Naive thymus-derived CD4-positive, alpha-beta T cell (primary cell): ENCODE measurements around the gene NXN. TPM values are rescaled to one million over a fixed set of nuclear protein-coding genes. Genes with fewer than 3 reads are reported as not detected.
"Not testable (repeated sequence)": the region's sequence is repeated elsewhere in the genome, so short reads cannot be mapped to it uniquely, and the experiment has no call there.

ENCODE experiments used
- ATAC-seq: fragments of 150-1000 bp; cut with Tn5 transposase; 2 replicates; pipeline ENCODE4 v1.10.0; 2021; ENCODE audit warnings: mild to moderate bottlenecking, moderate library complexity
- CTCF ChIA-PET: fragments of 350-600 bp; sonication (Branson Sonifier 250); formaldehyde crosslinking; loops from one replicate; lab custom pipeline; 2021; ENCODE audit warnings: antibody characterized with exemption; lab: Charles Lee
- POLR2A ChIA-PET: fragments of 350-600 bp; sonication (Branson Sonifier 250); formaldehyde crosslinking; loops from one replicate; lab custom pipeline; 2021; ENCODE audit warnings: antibody characterized with exemption, inconsistent platforms; lab: Charles Lee
- DNase-seq, 9 donors: peaks; one replicate each; pipeline versions ENCODE4 v3.0.0 to v3.0.0-alpha.2; 2020 to 2022; ENCODE audit warnings: mixed read lengths in 1 of 9
- H3K27ac ChIP-seq: one replicate; pipeline ENCODE4 v1.7.0; 2013; ENCODE audit warnings: mild to moderate bottlenecking, low read depth, low read length, moderate library complexity
- H3K27me3 ChIP-seq, 2 donors: one replicate each; pipeline ENCODE4 v1.7.0; 2013; ENCODE audit warnings: low read length in 2 of 2, mild to moderate bottlenecking in 2 of 2, moderate library complexity in 2 of 2; ENCODE audit not compliant: control insufficient read depth in 2 of 2, insufficient read depth in 2 of 2
- H3K36me3 ChIP-seq, 3 experiments: 1 replicate in 2 of 3; 2 replicates in 1 of 3; pipeline ENCODE4 v1.7.0; 2013; ENCODE audit warnings: low read length in 3 of 3, mild to moderate bottlenecking in 3 of 3, moderate library complexity in 1 of 3; ENCODE audit not compliant: insufficient read depth in 3 of 3, control insufficient read depth in 2 of 3
- H3K4me1 ChIP-seq, 2 donors: one replicate each; pipeline ENCODE4 v1.7.0; 2013; ENCODE audit warnings: low read length in 2 of 2, mild to moderate bottlenecking in 2 of 2, moderate library complexity in 1 of 2; ENCODE audit not compliant: control insufficient read depth in 2 of 2, insufficient read depth in 2 of 2
- H3K4me3 ChIP-seq: 2 replicates; pipeline ENCODE4 v1.7.0; 2013; ENCODE audit warnings: mild to moderate bottlenecking, low read length
- H3K9me3 ChIP-seq, 3 experiments: 1 replicate in 2 of 3; 2 replicates in 1 of 3; pipeline ENCODE4 v1.7.0; 2013; ENCODE audit warnings: low read length in 3 of 3; ENCODE audit not compliant: control insufficient read depth in 2 of 3
- H3K27ac Mint-ChIP-seq, 9 donors: one replicate each; pipeline ENCODE4 v1.8.0; 2020 to 2022; ENCODE audit warnings: mixed read lengths in 9 of 9, mild to moderate bottlenecking in 8 of 9, moderate library complexity in 5 of 9, inconsistent platforms in 2 of 9
- H3K27me3 Mint-ChIP-seq, 5 donors: one replicate each; pipeline ENCODE4 v1.8.0; 2021 to 2022; ENCODE audit warnings: mixed read lengths in 5 of 5, mild to moderate bottlenecking in 1 of 5
- H3K36me3 Mint-ChIP-seq, 5 donors: one replicate each; pipeline ENCODE4 v1.8.0; 2020 to 2022; ENCODE audit warnings: mixed read lengths in 5 of 5, mild to moderate bottlenecking in 3 of 5, inconsistent platforms in 1 of 5
- H3K4me1 Mint-ChIP-seq, 7 donors: one replicate each; pipeline ENCODE4 v1.8.0; 2020 to 2022; ENCODE audit warnings: mixed read lengths in 7 of 7, mild to moderate bottlenecking in 3 of 7, inconsistent platforms in 1 of 7
- H3K4me3 Mint-ChIP-seq, 10 donors: one replicate each; pipeline ENCODE4 v1.8.0; 2020 to 2022; ENCODE audit warnings: mild to moderate bottlenecking in 10 of 10, mixed read lengths in 10 of 10, moderate library complexity in 6 of 10, inconsistent platforms in 2 of 10
- H3K9me3 Mint-ChIP-seq, 11 donors: one replicate each; pipeline ENCODE4 v1.8.0; 2020 to 2022; ENCODE audit warnings: mixed read lengths in 11 of 11, mild to moderate bottlenecking in 4 of 11, inconsistent platforms in 1 of 11, moderate library complexity in 1 of 11
- intact Hi-C, 2 donors: fragments of 100-400 bp; cut with micrococcal nuclease; formaldehyde crosslinking; loops; one replicate each; pipeline ENCODE4 v1.15.1; 2023
- polyA plus RNA-seq, 2 donors: library from polyadenylated mRNA; unstranded; fragments of 300-500 nt; fragmentation: Illumina TruSeq; gene quantifications; one replicate each; pipeline ENCODE4 v1.2.3, GENCODE V29; 2021
- total RNA-seq, 6 experiments: library from RNA in 5 of 6; stranded (reverse) in 5 of 6; gene quantifications; 1 replicate in 5 of 6; 2 replicates in 1 of 6; pipeline ENCODE4 v1.2.3 and lab custom pipeline; 2021 to 2026

Gene NXN
- total and polyA plus RNA-seq, 7 experiments from 2014 or later: 0.10 to 0.84 (median 0.30) TPM; not detected in 2

- H3K27ac ChIP-seq: no peak overlapping the region
Measured at GRCh38 chr17:927611-928461, 51.7 kb downstream of the NXN start.

GRCh38 chr17:925817-926216 lies 53.8 kb downstream of the NXN start:
- DNase-seq: no peak
- ChIA-PET POLR2A (no interaction called here), CTCF (no interaction called here)
- H3K36me3 ChIP-seq: no peaks in the 10 kb centered on the region
- H3K27ac ChIP-seq: no peak overlapping the region
- peaks cover 0 to 3% (median 0%) of the 10 kb centered on the region in 11 donors for H3K9me3 Mint-ChIP-seq
- H3K4me1 ChIP-seq: no peaks in the 10 kb centered on the region
- intact Hi-C loops: no loop called here
- H3K36me3 Mint-ChIP-seq: no peaks in the 10 kb centered on the region
- H3K4me1 Mint-ChIP-seq: no peaks in the 10 kb centered on the region
- no peaks in the 10 kb centered on the region for H3K27me3 ChIP-seq
- H3K4me3 Mint-ChIP-seq: no peak overlapping the region
- H3K27ac Mint-ChIP-seq: no peak overlapping the region
- no peak for ATAC-seq
- H3K27me3 Mint-ChIP-seq: peaks cover 0 to 43% (median 9%) of the 10 kb centered on the region in 5 donors
- no peaks in the 10 kb centered on the region for H3K9me3 ChIP-seq
- no peak overlapping the region for H3K4me3 ChIP-seq

More at GRCh38 chr17:927611-928461, 51.7 kb downstream of the NXN start:
- no peak overlapping the region for H3K4me3 Mint-ChIP-seq
- H3K9me3 Mint-ChIP-seq: peaks cover 0 to 3% (median 0%) of the 10 kb centered on the region in 11 donors
- intact Hi-C loops: no loop called here
- Histone ChIP-seq H3K4me1 (no peaks in the 10 kb centered on the region), H3K9me3 (no peaks in the 10 kb centered on the region), H3K36me3 (no peaks in the 10 kb centered on the region), H3K4me3 (no peak overlapping the region), H3K27me3 (no peaks in the 10 kb centered on the region)
- ChIA-PET CTCF (no interaction called here), POLR2A (no interaction called here)
- H3K4me1 Mint-ChIP-seq: no peaks in the 10 kb centered on the region
- H3K27me3 Mint-ChIP-seq: peaks cover 0 to 32% (median 9%) of the 10 kb centered on the region in 5 donors
- no peak for DNase-seq
- ATAC-seq: no peak
- no peak overlapping the region for H3K27ac Mint-ChIP-seq
- no peaks in the 10 kb centered on the region for H3K36me3 Mint-ChIP-seq

GRCh38 chr17:924711-925475 lies 54.7 kb downstream of the NXN start:
- ChIA-PET POLR2A (no interaction called here), CTCF (no interaction called here)
- no peaks in the 10 kb centered on the region for H3K9me3 ChIP-seq
- Mint-ChIP-seq H3K27me3 (peaks cover 0 to 46% (median 9%) of the 10 kb centered on the region in 5 donors), H3K27ac (no peak overlapping the region), H3K4me1 (no peaks in the 10 kb centered on the region), H3K9me3 (peaks cover 0 to 3% (median 0%) of the 10 kb centered on the region in 11 donors), H3K4me3 (no peak overlapping the region), H3K36me3 (no peaks in the 10 kb centered on the region)
- no peaks in the 10 kb centered on the region for H3K4me1 ChIP-seq
- H3K27me3 ChIP-seq: no peaks in the 10 kb centered on the region
- H3K36me3 ChIP-seq: no peaks in the 10 kb centered on the region
- H3K27ac ChIP-seq: no peak overlapping the region
- intact Hi-C loops: no loop called here
- DNase-seq (no peak), ATAC-seq (no peak)
- no peak overlapping the region for H3K4me3 ChIP-seq

- peaks cover 0 to 46% (median 9%) of the 10 kb centered on the region in 5 donors for H3K27me3 Mint-ChIP-seq
- not testable (repeated sequence) for H3K4me3 ChIP-seq
Measured at GRCh38 chr17:924306-924705, 55.3 kb downstream of the NXN start.

GRCh38 chr17:923633-924032 lies 55.9 kb downstream of the NXN start:
- ChIA-PET POLR2A (no interaction called here), CTCF (no interaction called here)
- peaks cover 0 to 46% (median 9%) of the 10 kb centered on the region in 5 donors for H3K27me3 Mint-ChIP-seq
- Histone ChIP-seq H3K27ac (no peak overlapping the region), H3K36me3 (no peaks in the 10 kb centered on the region), H3K27me3 (no peaks in the 10 kb centered on the region), H3K9me3 (no peaks in the 10 kb centered on the region), H3K4me3 (no peak overlapping the region), H3K4me1 (no peaks in the 10 kb centered on the region)
- no peaks in the 10 kb centered on the region for H3K4me1 Mint-ChIP-seq
- H3K9me3 Mint-ChIP-seq: peaks cover 0 to 3% (median 0%) of the 10 kb centered on the region in 11 donors
- intact Hi-C loops: no loop called here
- H3K4me3 Mint-ChIP-seq: no peak overlapping the region
- no peak for DNase-seq
- H3K36me3 Mint-ChIP-seq: no peaks in the 10 kb centered on the region
- H3K27ac Mint-ChIP-seq: no peak overlapping the region
- ATAC-seq: no peak

More at GRCh38 chr17:924306-924705, 55.3 kb downstream of the NXN start:
- DNase-seq, H3K9me3 Mint-ChIP-seq, POLR2A ChIA-PET, H3K36me3 ChIP-seq, H3K9me3 ChIP-seq, H3K4me1 Mint-ChIP-seq, H3K36me3 Mint-ChIP-seq, ATAC-seq, CTCF ChIA-PET, H3K27me3 ChIP-seq, H3K4me1 ChIP-seq, H3K27ac Mint-ChIP-seq, H3K27ac ChIP-seq, H3K4me3 Mint-ChIP-seq, intact Hi-C loops: not testable (repeated sequence)

GRCh38 chr17:921161-921560 lies 58.4 kb downstream of the NXN start:
- Mint-ChIP-seq H3K9me3 (peaks cover 0 to 3% (median 0%) of the 10 kb centered on the region in 11 donors), H3K36me3 (no peaks in the 10 kb centered on the region), H3K4me1 (no peaks in the 10 kb centered on the region), H3K27me3 (peaks cover 0 to 37% (median 9%) of the 10 kb centered on the region in 5 donors), H3K4me3 (no peak overlapping the region), H3K27ac (no peak overlapping the region)
- Histone ChIP-seq H3K27ac (no peak overlapping the region), H3K4me3 (no peak overlapping the region), H3K4me1 (no peaks in the 10 kb centered on the region), H3K9me3 (no peaks in the 10 kb centered on the region), H3K27me3 (no peaks in the 10 kb centered on the region), H3K36me3 (no peaks in the 10 kb centered on the region)
- ATAC-seq (no peak), DNase-seq (no peak)
- intact Hi-C loops: no loop called here
- CTCF ChIA-PET: no interaction called here
- POLR2A ChIA-PET: no interaction called here
